Stimulated activated CD4-positive, alpha-beta T cell treated with anti-CD3 and anti-CD28 coated beads, TNF-alpha, amount 100 ng/mL, for 4 hours (primary cell): ENCODE results near the gene GHR.

ENCODE experiments used
- DNase-seq, 3 experiments: peaks; one replicate each; pipeline ENCODE4 v3.0.0-alpha.2; 2020; ENCODE audit warnings: low read depth in 3 of 3

GHR gene

DNA sequence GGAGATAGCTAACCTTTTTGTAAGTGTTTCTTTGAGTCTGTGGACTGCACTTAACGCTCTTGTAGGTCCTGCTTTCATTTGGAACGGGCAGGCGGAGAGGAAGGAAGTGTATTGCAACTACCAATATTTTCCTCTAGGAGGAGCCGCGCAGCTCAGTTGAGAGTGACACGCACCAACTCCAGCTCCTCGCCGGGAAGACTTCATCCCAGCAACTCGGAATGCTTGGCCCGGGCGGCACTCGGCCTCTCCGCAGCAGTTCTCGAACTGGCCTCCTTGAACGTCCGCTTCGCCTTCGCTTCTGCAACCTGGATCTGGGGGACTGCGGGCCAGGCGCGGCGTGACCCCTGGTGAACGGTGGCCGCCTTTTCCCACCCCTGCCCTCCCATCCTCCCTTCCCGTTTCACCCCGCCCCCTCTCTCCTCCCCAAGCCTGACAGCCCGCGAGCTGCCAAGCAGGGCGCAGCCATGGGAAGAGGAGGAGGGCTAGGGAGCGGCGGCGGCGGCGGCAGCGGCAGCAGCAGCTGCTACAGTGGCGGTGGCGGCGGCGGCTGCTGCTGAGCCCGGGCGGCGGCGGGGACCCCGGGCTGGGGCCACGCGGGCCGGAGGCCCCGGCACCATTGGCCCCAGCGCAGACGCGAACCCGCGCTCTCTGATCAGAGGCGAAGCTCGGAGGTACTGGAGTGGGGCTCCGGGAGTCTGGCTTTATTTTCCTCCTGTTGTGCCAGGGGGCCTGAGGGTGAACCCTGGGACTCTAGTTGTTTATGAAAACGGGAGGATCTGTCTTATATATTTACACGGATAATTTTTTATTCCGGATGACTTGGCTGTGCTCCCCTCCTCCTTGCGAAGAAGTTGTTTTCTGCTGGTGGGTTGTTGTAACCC, at the start of gene GHR:
Gene GHR (plus strand): TSS at position 155 of the 881 bp plus-strand sequence. CDS start 142,436 bp downstream, outside the sequence.
- DNase-seq, result no peak

GRCh38 chr5:42374679-42375273, 48.5 kb upstream of the GHR start:
- DNase-seq, result no peak

DNA sequence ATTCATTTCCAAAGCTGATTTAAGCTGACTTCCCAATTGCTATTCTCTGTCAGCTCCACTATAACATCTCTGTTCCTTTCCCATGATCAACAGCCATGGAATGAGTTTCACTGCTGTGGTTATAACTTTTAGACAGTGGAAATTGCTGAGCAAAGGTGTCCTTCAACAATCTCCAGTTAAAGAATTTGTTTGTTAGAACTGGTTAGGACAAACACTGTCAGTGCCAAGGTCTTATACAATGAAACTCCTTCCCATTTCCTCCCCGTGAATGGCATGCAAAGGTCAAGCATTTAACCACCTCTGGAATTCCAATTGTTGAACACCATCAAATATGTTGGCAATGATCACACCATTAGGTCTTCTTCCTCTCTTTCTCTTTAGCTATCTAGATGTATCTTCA, 45.7 kb upstream of the GHR start:
- DNase-seq, result no peak

GRCh38 chr5:42381973-42382372, 41.3 kb upstream of the GHR start:
- no peak for DNase-seq

- DNase-seq, result no peak
Measured at GRCh38 chr5:42387563-42387962, 35.7 kb upstream of the GHR start.

DNA sequence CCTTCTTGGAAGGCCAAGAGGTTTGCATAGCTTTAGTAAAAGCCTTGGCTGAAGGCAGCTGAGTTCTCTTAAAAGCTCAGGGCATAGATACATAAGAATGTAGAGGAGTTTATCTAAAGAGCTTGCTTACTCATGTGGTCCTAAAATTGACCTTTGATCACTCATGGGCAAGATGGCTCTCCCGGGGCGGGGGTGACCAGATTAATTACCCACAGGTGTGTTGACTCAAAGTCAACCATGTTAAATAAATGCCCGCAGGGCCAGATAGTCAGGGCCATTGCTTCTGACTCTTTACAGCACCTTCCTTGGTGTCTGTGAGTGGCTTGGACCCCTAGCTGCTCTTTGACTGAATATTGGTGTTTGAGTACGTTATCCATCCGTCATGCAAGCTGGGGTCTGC, 33.1 kb upstream of the GHR start:
- DNase-seq, result no peak

DNA sequence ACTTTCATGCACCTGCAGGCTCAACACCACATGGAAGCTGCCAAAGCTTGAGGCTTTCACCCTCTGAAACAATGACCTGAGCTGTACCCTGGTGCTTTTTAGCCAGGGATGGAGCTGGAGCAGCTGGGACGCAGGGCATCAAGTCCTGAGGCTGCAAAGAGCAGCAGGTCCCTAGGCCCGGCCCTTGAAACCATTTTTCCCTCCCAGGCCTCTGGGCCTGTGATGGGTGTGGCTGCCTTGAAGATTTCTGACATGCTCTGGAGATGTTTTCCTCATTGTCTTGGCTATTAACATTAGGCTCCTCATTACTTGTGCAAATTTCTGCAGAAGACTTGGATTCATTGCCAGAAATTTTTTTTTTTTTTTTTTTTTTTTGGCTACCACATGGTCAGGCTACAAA, 30.3 kb upstream of the GHR start:
- DNase-seq, result no peak

GRCh38 chr5:42396111-42396510, 27.1 kb upstream of the GHR start:
- DNase-seq, result no peak

GRCh38 chr5:42397267-42397666, 26.0 kb upstream of the GHR start:
- no peak for DNase-seq

DNA sequence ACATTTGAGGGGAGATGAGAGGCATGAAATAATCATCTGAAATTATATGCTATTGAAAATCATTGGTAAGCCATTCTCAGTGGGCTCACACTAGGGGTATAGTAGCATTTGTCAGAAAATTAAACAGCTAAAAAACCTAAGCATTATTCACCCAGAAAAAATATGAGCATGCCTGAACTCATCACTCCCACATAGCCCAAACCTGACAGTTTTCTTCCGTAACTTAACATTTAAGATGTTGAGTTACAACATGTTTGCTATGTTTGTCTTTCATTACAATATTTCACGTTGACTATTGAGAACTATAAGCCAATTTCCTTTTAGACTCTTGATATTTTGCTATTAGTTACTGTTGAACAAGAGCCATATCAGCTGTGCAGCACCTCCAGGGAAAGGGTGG, 23.5 kb upstream of the GHR start:
- DNase-seq, result no peak

DNA sequence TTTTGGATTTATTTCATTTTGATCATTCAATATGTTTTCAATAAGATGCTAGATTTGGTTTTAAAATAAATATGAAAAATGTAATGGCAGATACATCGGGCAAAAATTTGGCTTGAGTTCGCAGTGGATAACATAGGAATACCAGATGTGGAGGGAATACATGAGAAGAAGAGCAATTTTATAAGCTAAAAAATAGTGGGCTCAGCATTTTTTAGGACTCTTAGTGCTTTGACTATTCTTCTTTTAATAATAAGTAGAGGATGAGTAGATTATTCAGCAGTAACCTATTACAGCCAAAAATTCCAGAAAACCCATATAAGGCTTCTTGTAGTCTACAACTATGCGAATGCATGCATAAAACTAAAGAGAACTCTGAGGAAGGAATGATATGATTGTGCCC, 22.8 kb upstream of the GHR start:
- no peak for DNase-seq

- no peak for DNase-seq
Measured at GRCh38 chr5:42403236-42403635, 20.0 kb upstream of the GHR start.

- no peak for DNase-seq
Measured at GRCh38 chr5:42404366-42404765, 18.9 kb upstream of the GHR start.

DNA sequence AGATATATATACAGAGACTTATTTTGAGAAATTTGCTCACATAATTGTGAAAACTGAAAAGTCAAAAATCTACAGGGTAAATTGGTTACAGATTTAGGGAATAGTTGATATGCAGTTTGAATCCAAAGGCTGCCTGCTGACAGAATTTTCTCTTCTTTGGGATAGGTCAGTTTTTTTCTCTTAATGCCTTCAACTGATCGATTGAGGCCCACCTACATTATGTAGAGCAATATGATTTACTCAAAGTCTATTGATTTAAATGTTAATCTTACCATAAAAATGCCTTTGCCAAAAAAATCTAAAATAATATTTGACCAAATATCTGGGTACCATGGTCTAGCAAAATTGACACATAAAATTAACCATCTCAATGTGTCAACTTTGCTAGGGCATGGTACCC, 3.9 kb upstream of the GHR start:
- DNase-seq, result no peak

DNA sequence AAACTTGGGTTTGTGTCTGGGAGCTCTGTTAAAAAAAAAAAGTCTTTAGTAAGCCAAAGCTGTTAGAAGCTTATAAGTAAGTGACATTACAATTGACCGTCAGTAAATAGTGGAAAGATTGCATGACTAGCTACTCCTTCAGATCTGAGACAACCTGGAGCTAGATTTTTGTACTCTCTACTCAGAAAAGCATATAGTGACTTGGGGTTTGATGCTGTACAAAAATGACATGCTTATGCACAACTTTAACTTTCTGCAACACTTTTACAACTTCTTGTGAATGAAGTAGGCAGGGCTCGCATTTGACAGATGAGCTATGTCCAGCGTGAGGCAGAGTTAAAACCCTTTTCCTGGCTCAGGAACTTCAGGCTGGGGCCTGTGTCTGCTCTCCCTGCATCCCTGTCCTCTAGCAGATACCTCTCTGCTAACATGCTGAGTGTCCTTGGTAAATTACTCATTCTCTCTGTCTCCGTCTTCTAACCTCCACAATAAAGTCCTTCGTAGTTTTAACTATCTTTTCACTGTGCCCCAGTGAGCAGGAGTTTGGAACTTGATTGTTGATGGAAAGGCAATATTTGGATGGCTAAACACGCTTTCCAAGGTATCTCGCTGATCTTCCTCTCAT, 471 bp upstream of the GHR start:
- DNase-seq, result no peak

- DNase-seq, result no peak
Measured at GRCh38 chr5:42426016-42426415, 2.8 kb downstream of the GHR start.

DNA sequence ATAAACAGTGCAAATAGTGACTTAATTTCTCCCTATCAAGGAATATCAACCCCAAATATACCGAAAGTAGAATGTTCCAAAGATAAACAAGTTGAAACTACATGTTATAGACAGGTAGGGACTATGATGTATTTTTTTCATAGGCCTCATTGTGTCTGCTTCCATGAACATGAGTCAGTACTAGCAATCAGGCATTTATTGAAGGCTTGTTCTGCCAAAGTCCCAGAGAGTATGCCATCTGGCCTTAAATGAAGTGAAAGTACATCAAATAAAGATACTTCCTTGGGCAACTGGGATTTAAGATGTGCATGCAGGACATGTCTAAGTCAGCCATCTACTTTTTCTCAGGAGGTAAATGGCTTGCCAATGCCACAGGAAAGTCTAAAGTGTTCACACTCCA, 6.5 kb downstream of the GHR start:
- DNase-seq, result no peak

DNA sequence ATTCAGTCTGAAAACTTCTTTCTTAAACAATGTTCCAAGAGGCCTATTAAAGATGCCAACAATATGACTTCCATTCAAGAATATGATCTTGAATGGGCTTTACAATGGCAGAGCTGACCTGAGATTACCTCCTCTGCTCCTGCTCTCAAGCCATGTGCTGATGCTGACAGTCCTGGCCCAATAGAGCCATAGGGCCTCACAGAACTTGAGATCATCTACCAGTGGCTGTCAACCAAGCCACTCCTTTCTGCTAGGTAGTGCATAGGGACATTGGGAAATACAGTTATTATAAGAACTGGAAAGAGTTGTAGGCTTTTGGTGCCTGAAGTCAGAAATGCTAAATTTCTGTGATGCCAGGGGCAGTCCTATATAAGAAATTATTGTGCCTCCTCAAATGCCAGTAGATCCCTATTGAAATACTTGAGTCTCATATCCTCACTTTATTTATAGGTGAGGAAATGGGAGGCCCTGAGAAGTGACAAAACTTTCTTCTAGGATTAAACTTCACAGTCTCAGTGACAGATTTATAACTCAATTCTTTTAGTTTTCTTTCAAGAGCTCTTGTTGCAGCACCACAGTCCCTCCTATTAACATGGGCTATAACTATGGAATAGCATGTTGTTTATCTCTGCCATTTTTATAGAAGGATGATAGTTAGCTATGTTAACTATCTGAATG, 10.9 kb downstream of the GHR start:
- DNase-seq, result no peak

GRCh38 chr5:42436051-42436450, 12.8 kb downstream of the GHR start:
- DNase-seq, result no peak

- DNase-seq, result no peak
Measured at GRCh38 chr5:42454216-42454995, 31.2 kb downstream of the GHR start.

GRCh38 chr5:42461033-42461432, 37.8 kb downstream of the GHR start:
- no peak for DNase-seq

- DNase-seq, result no peak
Measured at GRCh38 chr5:42461507-42461906, 38.3 kb downstream of the GHR start.
